Activated CD8-positive, alpha-beta memory T cell treated with anti-CD3 and anti-CD28 coated beads for 1 hour (primary cell): ENCODE results near the gene LAMA1.
"Not testable (repeated sequence)": the region's sequence is repeated elsewhere in the genome, so short reads cannot be mapped to it uniquely, and the experiment has no call there.

Experiments
- DNase-seq, 2 donors: peaks; one replicate each; pipeline ENCODE4 v3.0.0-alpha.2; 2020; ENCODE audit warnings: low read depth in 1 of 2; ENCODE audit errors: extremely low read depth in 1 of 2

Gene LAMA1

GRCh38 chr18:7117390-7118355, at the start of gene LAMA1:
TSS of gene LAMA1 (minus strand) at chr18:7117797. CDS start at chr18:7117720, 77 bp downstream.
- no peak for DNase-seq

GRCh38 chr18:7165846-7166393, 48.3 kb upstream of the LAMA1 start:
- no peak for DNase-seq

GRCh38 chr18:7164323-7165004, 46.9 kb upstream of the LAMA1 start:
- no peak for DNase-seq

GRCh38 chr18:7158216-7158615, 40.6 kb upstream of the LAMA1 start:
- no peak for DNase-seq

- DNase-seq = no peak
These were observed 40.2 kb upstream of the LAMA1 start for GRCh38 chr18:7157760-7158159.

- no peak for DNase-seq
These were observed 38.3 kb upstream of the LAMA1 start for GRCh38 chr18:7155887-7156286.

GRCh38 chr18:7155092-7155491, 37.5 kb upstream of the LAMA1 start:
- no peak for DNase-seq

- DNase-seq = no peak
These were observed 34.8 kb upstream of the LAMA1 start for GRCh38 chr18:7152440-7152839.

- DNase-seq = no peak
These were observed 29.8 kb upstream of the LAMA1 start for GRCh38 chr18:7147399-7147798.

GRCh38 chr18:7146067-7146466, 28.5 kb upstream of the LAMA1 start:
- DNase-seq = no peak

GRCh38 chr18:7144921-7145320, 27.3 kb upstream of the LAMA1 start:
- not testable (repeated sequence) for DNase-seq

- DNase-seq = no peak
These were observed 23.7 kb upstream of the LAMA1 start for GRCh38 chr18:7141287-7141686.

GRCh38 chr18:7139409-7139808, 21.8 kb upstream of the LAMA1 start:
- no peak for DNase-seq

- no peak for DNase-seq
These were observed 15.6 kb upstream of the LAMA1 start for GRCh38 chr18:7133181-7133580.

- DNase-seq = no peak
These were observed 15.0 kb upstream of the LAMA1 start for GRCh38 chr18:7132356-7133150.

- DNase-seq = no peak
These were observed 4.8 kb upstream of the LAMA1 start for GRCh38 chr18:7122376-7122775.

GRCh38 chr18:7116792-7117389, 706 bp downstream of the LAMA1 start:
- DNase-seq = no peak

GRCh38 chr18:7116001-7116730, 1.4 kb downstream of the LAMA1 start:
- no peak for DNase-seq

- DNase-seq = no peak
These were observed 4.7 kb downstream of the LAMA1 start for GRCh38 chr18:7112936-7113335.

GRCh38 chr18:7111134-7111533, 6.5 kb downstream of the LAMA1 start:
- no peak for DNase-seq
